Epithelial cell of proximal tubule (primary cell): ENCODE results near the gene GDPD2. TPM values are rescaled to one million over a fixed set of nuclear protein-coding genes. Genes with fewer than 3 reads are reported as not detected.
A peak's percentile ranks its signal among the peaks of the same experiment; 100 is the strongest.

ENCODE experiments used
- DNase-seq: peaks from one replicate; pipeline ENCODE4 v3.0.0-alpha.2; 2011; ENCODE audit warnings: low read depth
- H3K4me3 ChIP-seq: 2 replicates; pipeline ENCODE4 v1.5.1; 2011; ENCODE audit warnings: low read depth, mild to moderate bottlenecking, low read length
- CTCF ChIP-seq: conservative IDR thresholded peaks from 2 replicates; pipeline ENCODE4 v1.5.1; 2012; ENCODE audit warnings: low read depth, mild to moderate bottlenecking, low read length
- total RNA-seq: library from RNA; depleted of rRNA; stranded (reverse); fragments of >200 nt; gene quantifications from 2 replicates; pipeline ENCODE4 v1.2.3, GENCODE V29; 2015

The GDPD2 gene
- total RNA-seq, 1 donor from 2014 or later = not detected

- no peak for DNase-seq
- H3K4me3 ChIP-seq = no peak overlapping the region
- no peak for TF ChIP-seq CTCF
Observed at GRCh38 chrX:70476166-70476933, 53.2 kb downstream of the GDPD2 start.

- no peak for DNase-seq
- peak overlapping the region; percentile 37 for H3K4me3 ChIP-seq
- no peak for TF ChIP-seq CTCF
Observed at GRCh38 chrX:70476934-70477733, 54.0 kb downstream of the GDPD2 start.

- DNase-seq = no peak
- H3K4me3 ChIP-seq = peak overlapping the region; percentile 16
- TF ChIP-seq CTCF = no peak
Observed at GRCh38 chrX:70477734-70478075, 54.6 kb downstream of the GDPD2 start.

GRCh38 chrX:70478526-70479245, 55.6 kb downstream of the GDPD2 start:
- no peak overlapping the region for H3K4me3 ChIP-seq
- TF ChIP-seq CTCF = no peak
- no peak for DNase-seq

- H3K4me3 ChIP-seq = no peak overlapping the region
- no peak for TF ChIP-seq CTCF
- DNase-seq = no peak
Observed at GRCh38 chrX:70479247-70479921, 56.3 kb downstream of the GDPD2 start.

- no peak for DNase-seq
- TF ChIP-seq CTCF = no peak
- H3K4me3 ChIP-seq = no peak overlapping the region
Observed at GRCh38 chrX:70479922-70480659, 57.0 kb downstream of the GDPD2 start.
